Kidney glomerular epithelial cell (primary cell): ENCODE results near the gene CAPN9.
"Not testable (repeated sequence)": the region's sequence is repeated elsewhere in the genome, so short reads cannot be mapped to it uniquely, and the experiment has no call there.

ENCODE experiments used
- DNase-seq: peaks from one replicate; lab custom pipeline; 2025; lab: John Stamatoyannopoulos, UW

CAPN9 gene

GRCh38 chr1:230747127-230747730, at the start of gene CAPN9:
CAPN9 (plus strand) TSS chr1:230747388; CDS start chr1:230747497, 109 bp downstream.
- DNase-seq = no peak

GRCh38 chr1:230698130-230698529, 49.1 kb upstream of the CAPN9 start:
- no peak for DNase-seq

- DNase-seq = not testable (repeated sequence)
Observed at GRCh38 chr1:230698964-230699363, 48.2 kb upstream of the CAPN9 start.

- DNase-seq = no peak
Observed at GRCh38 chr1:230699716-230700115, 47.5 kb upstream of the CAPN9 start.

- DNase-seq = no peak
Observed at GRCh38 chr1:230700132-230700531, 47.1 kb upstream of the CAPN9 start.

- no peak for DNase-seq
Observed at GRCh38 chr1:230701434-230701833, 45.8 kb upstream of the CAPN9 start.

GRCh38 chr1:230701895-230702768, 45.1 kb upstream of the CAPN9 start:
- DNase-seq = no peak

- no peak for DNase-seq
Observed at GRCh38 chr1:230702934-230703678, 44.1 kb upstream of the CAPN9 start.

- DNase-seq = no peak
Observed at GRCh38 chr1:230703679-230704385, 43.4 kb upstream of the CAPN9 start.

GRCh38 chr1:230704830-230705229, 42.4 kb upstream of the CAPN9 start:
- DNase-seq = no peak

- no peak for DNase-seq
Observed at GRCh38 chr1:230705289-230706019, 41.7 kb upstream of the CAPN9 start.

- no peak for DNase-seq
Observed at GRCh38 chr1:230706020-230706699, 41.0 kb upstream of the CAPN9 start.

GRCh38 chr1:230706887-230707731, 40.1 kb upstream of the CAPN9 start:
- no peak for DNase-seq

GRCh38 chr1:230707732-230708630, 39.2 kb upstream of the CAPN9 start:
- DNase-seq = no peak

GRCh38 chr1:230708631-230709580, 38.3 kb upstream of the CAPN9 start:
- DNase-seq = no peak

- DNase-seq = no peak
Observed at GRCh38 chr1:230709619-230710542, 37.3 kb upstream of the CAPN9 start.

- no peak for DNase-seq
Observed at GRCh38 chr1:230710543-230710904, 36.7 kb upstream of the CAPN9 start.
